Body of pancreas (tissue), 4 donors: ENCODE measurements around the gene GPC2.

Experiments
- CTCF ChIP-seq, 7 experiments: fragments of 450-650 bp in 4 of 7; fragments of 200-600 bp in 3 of 7; sonication (generic) in 3 of 7; IDR thresholded peaks; one replicate each; pipeline ENCODE4 v1.5.1; 2016 to 2019; ENCODE audit warnings: antibody characterized with exemption in 7 of 7
- POLR2A ChIP-seq, 3 donors: fragments of 450-650 bp; IDR thresholded peaks; one replicate each; pipeline ENCODE4 v1.6.1; 2016; ENCODE audit warnings: antibody characterized with exemption in 3 of 3, mild to moderate bottlenecking in 2 of 3

- TF ChIP-seq POLR2A (IDR thresholded peaks at IDR 0.05) (no peak), CTCF (IDR thresholded peaks at IDR 0.05) (no peak)
Observed at GRCh38 chr7:100147278-100147677, 29.9 kb downstream of the GPC2 start.
